H9 (cell line): ENCODE data around the gene SLC11A1. TPM values are rescaled to one million over a fixed set of nuclear protein-coding genes. Genes with fewer than 3 reads are reported as not detected.

Experiments
- DNase-seq: peaks from one replicate; pipeline ENCODE4 v3.0.0-alpha.2; 2017
- H2AFZ ChIP-seq: one replicate; pipeline ENCODE4 v1.6.1; 2013; ENCODE audit warnings: mild to moderate bottlenecking, low read length, control low read depth, moderate library complexity
- H2AK5ac ChIP-seq: 2 replicates; pipeline ENCODE4 v1.6.1; 2013; ENCODE audit warnings: low read length, control low read depth, mixed read lengths; ENCODE audit not compliant: insufficient read length
- H2BK120ac ChIP-seq: one replicate; pipeline ENCODE4 v1.6.1; 2013; ENCODE audit warnings: low read depth, mild to moderate bottlenecking, low read length, control low read depth, inconsistent platforms; ENCODE audit not compliant: poor library complexity, severe bottlenecking
- H2BK12ac ChIP-seq: 2 replicates; pipeline ENCODE4 v1.6.1; 2013; ENCODE audit warnings: low read length, control low read depth, mixed read lengths, low read depth; ENCODE audit not compliant: insufficient read length
- H2BK15ac ChIP-seq: 2 replicates; pipeline ENCODE4 v1.6.1; 2013; ENCODE audit warnings: low read depth, low read length, control low read depth
- H2BK20ac ChIP-seq: one replicate; pipeline ENCODE4 v1.6.1; 2013; ENCODE audit warnings: low read depth, mild to moderate bottlenecking, low read length, control low read depth, inconsistent platforms; ENCODE audit not compliant: poor library complexity, severe bottlenecking
- H2BK5ac ChIP-seq: 2 replicates; pipeline ENCODE4 v1.6.1; 2013; ENCODE audit warnings: low read length, control low read depth, mixed read lengths; ENCODE audit not compliant: insufficient read length
- H3K14ac ChIP-seq: 2 replicates; pipeline ENCODE4 v1.6.1; 2013; ENCODE audit warnings: low read length, control low read depth; ENCODE audit not compliant: insufficient read depth
- H3K18ac ChIP-seq: 2 replicates; pipeline ENCODE4 v1.6.1; 2013; ENCODE audit warnings: low read depth, mild to moderate bottlenecking, mixed read lengths, low read length, control low read depth; ENCODE audit not compliant: insufficient read length
- H3K23ac ChIP-seq: 2 replicates; pipeline ENCODE4 v1.6.1; 2013; ENCODE audit warnings: low read length, control low read depth, mixed read lengths, low read depth; ENCODE audit not compliant: insufficient read length
- H3K23me2 ChIP-seq: 2 replicates; pipeline ENCODE4 v1.6.1; 2013; ENCODE audit warnings: low read depth, mild to moderate bottlenecking, mixed read lengths, low read length, control low read depth; ENCODE audit not compliant: insufficient read length, poor library complexity, severe bottlenecking
- H3K27ac ChIP-seq: 2 replicates; pipeline ENCODE4 v1.5.1; 2013; ENCODE audit warnings: low read length, control low read depth, mixed read lengths, low read depth; ENCODE audit not compliant: insufficient read length
- H3K27me3 ChIP-seq: 2 replicates; pipeline ENCODE4 v1.6.1; 2013; ENCODE audit warnings: low read length, control low read depth, inconsistent platforms; ENCODE audit not compliant: insufficient read depth
- H3K4ac ChIP-seq: 2 replicates; pipeline ENCODE4 v1.6.1; 2013; ENCODE audit warnings: low read depth, mild to moderate bottlenecking, control low read depth, inconsistent platforms, low read length, moderate library complexity
- H3K4me1 ChIP-seq: 2 replicates; pipeline ENCODE4 v1.6.1; 2013; ENCODE audit warnings: low read length, control low read depth, inconsistent platforms; ENCODE audit not compliant: insufficient read depth
- H3K4me2 ChIP-seq: 2 replicates; pipeline ENCODE4 v1.6.1; 2013; ENCODE audit warnings: low read length, control low read depth, mixed read lengths; ENCODE audit not compliant: insufficient read length, insufficient read depth
- H3K56ac ChIP-seq: 2 replicates; pipeline ENCODE4 v1.6.1; 2013; ENCODE audit warnings: low read depth, mild to moderate bottlenecking, mixed read lengths, low read length, control low read depth; ENCODE audit not compliant: insufficient read length
- H3K79me1 ChIP-seq: 2 replicates; pipeline ENCODE4 v1.6.1; 2013; ENCODE audit warnings: low read depth, mild to moderate bottlenecking, moderate library complexity, low read length, control low read depth, inconsistent platforms; ENCODE audit not compliant: insufficient read depth, poor library complexity, severe bottlenecking
- H3K79me2 ChIP-seq: 2 replicates; pipeline ENCODE4 v1.6.1; 2013; ENCODE audit warnings: low read length, control low read depth, inconsistent platforms; ENCODE audit not compliant: insufficient read depth
- H3K9ac ChIP-seq: 2 replicates; pipeline ENCODE4 v1.6.1; 2013; ENCODE audit warnings: low read length, control low read depth, mixed read lengths; ENCODE audit not compliant: insufficient read length; ENCODE audit errors: extremely low read depth
- H3K9me3 ChIP-seq: one replicate; pipeline ENCODE4 v1.6.1; 2013; ENCODE audit warnings: low read depth, low read length, inconsistent platforms; ENCODE audit not compliant: control insufficient read depth
- H3T11ph ChIP-seq: one replicate; pipeline ENCODE4 v1.6.1; 2013; ENCODE audit warnings: mild to moderate bottlenecking, low read length, control low read depth, inconsistent platforms
- H4K20me1 ChIP-seq: one replicate; pipeline ENCODE4 v1.6.1; 2013; ENCODE audit not compliant: control insufficient read depth, insufficient read length, insufficient read depth
- H4K5ac ChIP-seq: 2 replicates; pipeline ENCODE4 v1.6.1; 2013; ENCODE audit warnings: low read depth, mild to moderate bottlenecking, mixed read lengths, low read length, control low read depth; ENCODE audit not compliant: insufficient read length
- H4K8ac ChIP-seq: replicated peaks from 2 replicates; pipeline ENCODE4 v1.6.1; 2013; ENCODE audit warnings: low read length, control low read depth, mixed read lengths, low read depth; ENCODE audit not compliant: insufficient read length
- H4K91ac ChIP-seq: 2 replicates; pipeline ENCODE4 v1.6.1; 2013; ENCODE audit warnings: low read depth, mild to moderate bottlenecking, moderate library complexity, mixed read lengths, low read length, control low read depth; ENCODE audit not compliant: insufficient read length
- H3K27ac Mint-ChIP-seq, 3 experiments: 2 replicates in 2 of 3; 3 replicates in 1 of 3; pipeline ENCODE4 v1.8.0; 2020 to 2021; ENCODE audit warnings: mixed read lengths in 3 of 3, mild to moderate bottlenecking in 1 of 3, moderate library complexity in 1 of 3
- H3K27me3 Mint-ChIP-seq: 2 replicates; pipeline ENCODE4 v1.8.0; 2021; ENCODE audit warnings: low read depth, mild to moderate bottlenecking, moderate library complexity, mixed read lengths
- H3K36me3 Mint-ChIP-seq, 3 experiments: 2 replicates in 2 of 3; 3 replicates in 1 of 3; pipeline ENCODE4 v1.8.0; 2020 to 2021; ENCODE audit warnings: low read depth in 3 of 3, mixed read lengths in 3 of 3; ENCODE audit not compliant: insufficient read depth in 1 of 3
- H3K4me1 Mint-ChIP-seq, 2 experiments: 2 replicates each; pipeline ENCODE4 v1.8.0; 2020; ENCODE audit warnings: mixed read lengths in 2 of 2
- H3K4me3 Mint-ChIP-seq, 2 experiments: 2 replicates in 1 of 2; 3 replicates in 1 of 2; pipeline ENCODE4 v1.8.0; 2020 to 2021; ENCODE audit warnings: mild to moderate bottlenecking in 2 of 2, mixed read lengths in 2 of 2, moderate library complexity in 1 of 2
- H3K9me3 Mint-ChIP-seq, 2 experiments: 2 replicates in 1 of 2; 3 replicates in 1 of 2; pipeline ENCODE4 v1.8.0; 2020; ENCODE audit warnings: mild to moderate bottlenecking in 2 of 2, mixed read lengths in 2 of 2, moderate library complexity in 1 of 2
- WGBS: extraction: QIAGEN DNeasy Blood & Tissue Kit; methylation state at CpG from one replicate; pipeline ENCODE4 v1.1.7; 2013; ENCODE audit warnings: missing lambda C conversion rate, low lambda C conversion rate, mixed read lengths; ENCODE audit not compliant: insufficient read length; ENCODE audit errors: extremely low coverage; 5-methylcytosine and 5-hydroxymethylcytosine counted together
- total RNA-seq: library from RNA; stranded (reverse); gene quantifications from 2 replicates; pipeline ENCODE4 v1.2.1, GENCODE V29; 2021
- TF ChIP-seq, protein P1 (sequence below): fragments of 200-600 bp; sonication (generic); conservative IDR thresholded peaks from 3 replicates; pipeline ENCODE4 v1.8.0; 2021; ENCODE audit warnings: antibody characterized with exemption, mild to moderate bottlenecking

The SLC11A1 gene
- total RNA-seq, 1 experiment from 2014 or later: 0.11 TPM

DNA sequence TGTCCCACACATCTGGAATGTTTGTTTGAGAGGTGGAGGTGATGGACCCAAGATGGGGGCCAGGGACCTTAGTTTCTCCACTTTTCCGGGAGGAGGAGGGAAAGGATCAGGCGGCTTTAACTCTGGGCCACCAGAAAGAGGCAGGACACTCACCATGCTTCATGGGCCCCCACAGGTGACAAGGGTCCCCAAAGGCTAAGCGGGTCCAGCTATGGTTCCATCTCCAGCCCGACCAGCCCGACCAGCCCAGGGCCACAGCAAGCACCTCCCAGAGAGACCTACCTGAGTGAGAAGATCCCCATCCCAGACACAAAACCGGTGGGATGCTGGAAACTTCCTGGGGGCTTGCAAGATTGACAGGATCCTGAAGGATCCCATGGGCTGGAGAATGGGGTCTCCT lies 712 bp downstream of the SLC11A1 start:
- no peak overlapping the region for H3K9ac ChIP-seq
- no peak overlapping the region for H2BK5ac ChIP-seq
- no peak overlapping the region for H3K56ac ChIP-seq
- H3K23ac ChIP-seq: no peak overlapping the region
- H3K79me2 ChIP-seq: no peaks in the 10 kb centered on the region
- H4K20me1 ChIP-seq: no peaks in the 10 kb centered on the region
- H2AFZ ChIP-seq: no peak overlapping the region
- H3K9me3 ChIP-seq: no peaks in the 10 kb centered on the region
- H3K4me2 ChIP-seq: no peak overlapping the region
- no peak overlapping the region for H2BK15ac ChIP-seq
- Mint-ChIP-seq H3K27ac (no peak overlapping the region), H3K9me3 (no peaks in the 10 kb centered on the region), H3K27me3 (peaks cover 49% of the 10 kb centered on the region), H3K4me3 (no peak overlapping the region), H3K4me1 (peaks cover 5 to 11% of the 10 kb centered on the region in 2 experiments; a peak in 3 of 4 replicates), H3K36me3 (no peaks in the 10 kb centered on the region)
- no peak overlapping the region for H2BK120ac ChIP-seq
- no peak for DNase-seq
- H2BK20ac ChIP-seq: no peak overlapping the region
- H2AK5ac ChIP-seq: no peak overlapping the region
- H3K14ac ChIP-seq: no peak overlapping the region
- WGBS: no CpG with 5 or more reads among the region's 6 CpGs
- peaks cover 6% of the 10 kb centered on the region for H3K23me2 ChIP-seq
- peaks cover 2% of the 10 kb centered on the region; the same call in 1 of the 2 replicates for H3K27me3 ChIP-seq
- no peak overlapping the region for H4K5ac ChIP-seq
- H2BK12ac ChIP-seq: no peak overlapping the region
- no peak overlapping the region for H4K91ac ChIP-seq
- no peak overlapping the region for H3K18ac ChIP-seq
- H3K4ac ChIP-seq: no peak overlapping the region
- H4K8ac ChIP-seq: no peak overlapping the region
- TF ChIP-seq, protein P1, sequence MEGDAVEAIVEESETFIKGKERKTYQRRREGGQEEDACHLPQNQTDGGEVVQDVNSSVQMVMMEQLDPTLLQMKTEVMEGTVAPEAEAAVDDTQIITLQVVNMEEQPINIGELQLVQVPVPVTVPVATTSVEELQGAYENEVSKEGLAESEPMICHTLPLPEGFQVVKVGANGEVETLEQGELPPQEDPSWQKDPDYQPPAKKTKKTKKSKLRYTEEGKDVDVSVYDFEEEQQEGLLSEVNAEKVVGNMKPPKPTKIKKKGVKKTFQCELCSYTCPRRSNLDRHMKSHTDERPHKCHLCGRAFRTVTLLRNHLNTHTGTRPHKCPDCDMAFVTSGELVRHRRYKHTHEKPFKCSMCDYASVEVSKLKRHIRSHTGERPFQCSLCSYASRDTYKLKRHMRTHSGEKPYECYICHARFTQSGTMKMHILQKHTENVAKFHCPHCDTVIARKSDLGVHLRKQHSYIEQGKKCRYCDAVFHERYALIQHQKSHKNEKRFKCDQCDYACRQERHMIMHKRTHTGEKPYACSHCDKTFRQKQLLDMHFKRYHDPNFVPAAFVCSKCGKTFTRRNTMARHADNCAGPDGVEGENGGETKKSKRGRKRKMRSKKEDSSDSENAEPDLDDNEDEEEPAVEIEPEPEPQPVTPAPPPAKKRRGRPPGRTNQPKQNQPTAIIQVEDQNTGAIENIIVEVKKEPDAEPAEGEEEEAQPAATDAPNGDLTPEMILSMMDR: no peak
- no peak overlapping the region for H3T11ph ChIP-seq
- no peaks in the 10 kb centered on the region for H3K79me1 ChIP-seq
- no peak overlapping the region for H3K27ac ChIP-seq
- H3K4me1 ChIP-seq: no peaks in the 10 kb centered on the region
